Neural crest cell (in vitro differentiated cells): ENCODE results near the gene PARM1. TPM values are rescaled to one million over a fixed set of nuclear protein-coding genes. Genes with fewer than 3 reads are reported as not detected.

Experiments
- DNase-seq: peaks from one replicate; pipeline ENCODE4 v3.0.0; 2021; ENCODE audit warnings: low read depth, mixed read lengths, low spot score
- H3K27ac Mint-ChIP-seq: one replicate; pipeline ENCODE4 v1.8.0; 2021; ENCODE audit warnings: mild to moderate bottlenecking, mixed read lengths; ENCODE audit not compliant: unreplicated experiment
- H3K27me3 Mint-ChIP-seq: 2 replicates; pipeline ENCODE4 v1.8.0; 2021; ENCODE audit warnings: low read depth, mild to moderate bottlenecking, mixed read lengths
- H3K36me3 Mint-ChIP-seq: 2 replicates; pipeline ENCODE4 v1.8.0; 2021; ENCODE audit warnings: low read depth, mild to moderate bottlenecking, mixed read lengths
- H3K4me1 Mint-ChIP-seq: 2 replicates; pipeline ENCODE4 v1.8.0; 2021; ENCODE audit warnings: mixed read lengths
- H3K4me3 Mint-ChIP-seq: one replicate; pipeline ENCODE4 v1.8.0; 2021; ENCODE audit warnings: mild to moderate bottlenecking, mixed read lengths
- H3K9me3 Mint-ChIP-seq: 2 replicates; pipeline ENCODE4 v1.8.0; 2021; ENCODE audit warnings: mixed read lengths
- CTCF ChIP-seq: fragments of 200-600 bp; sonication (generic); conservative IDR thresholded peaks from 2 replicates; pipeline ENCODE4 v1.5.0; 2021; ENCODE audit warnings: antibody characterized with exemption, mild to moderate bottlenecking
- total RNA-seq: library from RNA; stranded (reverse); gene quantifications from 2 replicates; pipeline ENCODE4 v1.2.1, GENCODE V29; 2021

Gene PARM1
- total RNA-seq, 1 donor from 2014 or later = 0.96 TPM

- Mint-ChIP-seq H3K9me3 (no peaks in the 10 kb centered on the region), H3K4me1 (no peaks in the 10 kb centered on the region), H3K27me3 (no peaks in the 10 kb centered on the region), H3K27ac (no peak overlapping the region), H3K4me3 (no peak overlapping the region), H3K36me3 (no peaks in the 10 kb centered on the region)
- no peak for DNase-seq
- no peak for TF ChIP-seq CTCF
Observed at GRCh38 chr4:74948236-74948635, 15.3 kb downstream of the PARM1 start.

GRCh38 chr4:74950200-74950599 is 17.3 kb downstream of the PARM1 start:
- no peak for DNase-seq
- no peaks in the 10 kb centered on the region for H3K36me3 Mint-ChIP-seq

GRCh38 chr4:74950882-74951281 is 18.0 kb downstream of the PARM1 start:
- H3K27ac Mint-ChIP-seq = no peak overlapping the region
- H3K4me1 Mint-ChIP-seq = no peaks in the 10 kb centered on the region
- H3K9me3 Mint-ChIP-seq = no peaks in the 10 kb centered on the region
- H3K27me3 Mint-ChIP-seq = no peaks in the 10 kb centered on the region
- H3K4me3 Mint-ChIP-seq = no peak overlapping the region
- no peaks in the 10 kb centered on the region for H3K36me3 Mint-ChIP-seq
- DNase-seq = no peak
- no peak for TF ChIP-seq CTCF

More at GRCh38 chr4:74950200-74950599, 17.3 kb downstream of the PARM1 start:
- H3K4me3 Mint-ChIP-seq = no peak overlapping the region
- no peaks in the 10 kb centered on the region for H3K9me3 Mint-ChIP-seq
- H3K27ac Mint-ChIP-seq = no peak overlapping the region
- no peak for TF ChIP-seq CTCF
- H3K4me1 Mint-ChIP-seq = no peaks in the 10 kb centered on the region
- no peaks in the 10 kb centered on the region for H3K27me3 Mint-ChIP-seq

- no peaks in the 10 kb centered on the region for H3K4me1 Mint-ChIP-seq
- no peak for TF ChIP-seq CTCF
- no peak overlapping the region for H3K4me3 Mint-ChIP-seq
- no peak for DNase-seq
- no peak overlapping the region for H3K27ac Mint-ChIP-seq
- H3K27me3 Mint-ChIP-seq = no peaks in the 10 kb centered on the region
- no peaks in the 10 kb centered on the region for H3K9me3 Mint-ChIP-seq
- no peaks in the 10 kb centered on the region for H3K36me3 Mint-ChIP-seq
Observed at GRCh38 chr4:74953647-74954046, 20.7 kb downstream of the PARM1 start.

- Mint-ChIP-seq H3K4me3 (no peak overlapping the region), H3K9me3 (peaks cover 9% of the 10 kb centered on the region), H3K27ac (no peak overlapping the region), H3K27me3 (no peaks in the 10 kb centered on the region), H3K36me3 (peaks cover 10% of the 10 kb centered on the region), H3K4me1 (no peaks in the 10 kb centered on the region)
- DNase-seq = no peak
- no peak for TF ChIP-seq CTCF
Observed at GRCh38 chr4:74958881-74959280, 26.0 kb downstream of the PARM1 start.

- Mint-ChIP-seq H3K9me3 (peaks cover 9% of the 10 kb centered on the region), H3K36me3 (peaks cover 10% of the 10 kb centered on the region)
Observed at GRCh38 chr4:74961230-74961629, 28.3 kb downstream of the PARM1 start.

More at GRCh38 chr4:74961230-74961629, 28.3 kb downstream of the PARM1 start:
- Mint-ChIP-seq H3K4me3 (no peak overlapping the region), H3K27me3 (no peaks in the 10 kb centered on the region), H3K4me1 (no peaks in the 10 kb centered on the region), H3K27ac (no peak overlapping the region)
- DNase-seq = no peak
- TF ChIP-seq CTCF = no peak
